ENCODE measurements around the gene IFITM10.
A peak's percentile ranks its signal among the peaks of the same experiment; 100 is the strongest.

DNA sequence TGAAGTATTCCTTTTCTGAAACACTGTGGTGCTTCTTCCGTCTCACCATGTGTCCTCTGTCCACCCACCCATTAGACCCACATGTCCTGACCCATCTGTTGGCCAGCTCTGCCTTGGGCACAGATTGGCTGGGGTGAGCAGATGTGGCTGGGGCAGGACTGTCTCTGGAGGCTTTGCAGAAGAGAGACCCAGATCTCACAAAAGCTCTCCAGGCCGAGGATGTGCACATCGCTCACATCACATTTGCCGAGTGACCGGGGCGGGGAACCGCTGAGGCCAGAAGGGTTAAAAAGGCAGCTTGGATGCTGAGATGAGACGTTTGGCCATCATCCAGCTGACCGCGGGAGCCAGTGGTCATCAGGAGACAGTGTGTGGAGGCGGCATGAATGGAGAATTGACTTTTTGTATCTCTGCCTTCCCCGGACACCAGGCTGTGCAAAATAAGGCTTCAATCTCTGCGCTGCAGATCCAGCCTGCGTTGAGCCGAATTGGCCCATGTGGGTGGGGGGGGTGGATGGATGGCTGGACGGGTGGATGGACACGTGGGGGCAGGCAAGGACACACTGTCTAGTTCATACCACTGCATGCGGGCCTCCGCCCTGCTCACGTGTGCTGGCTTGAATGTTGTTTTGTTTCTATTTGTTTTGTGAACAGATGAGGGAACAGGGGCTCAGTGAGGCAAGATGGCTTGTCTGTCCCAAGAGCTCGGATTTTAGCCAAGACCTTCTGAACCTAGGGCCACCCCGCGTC is 6.1 kb downstream of the IFITM10 start:
- TF ChIP-seq, protein P1, sequence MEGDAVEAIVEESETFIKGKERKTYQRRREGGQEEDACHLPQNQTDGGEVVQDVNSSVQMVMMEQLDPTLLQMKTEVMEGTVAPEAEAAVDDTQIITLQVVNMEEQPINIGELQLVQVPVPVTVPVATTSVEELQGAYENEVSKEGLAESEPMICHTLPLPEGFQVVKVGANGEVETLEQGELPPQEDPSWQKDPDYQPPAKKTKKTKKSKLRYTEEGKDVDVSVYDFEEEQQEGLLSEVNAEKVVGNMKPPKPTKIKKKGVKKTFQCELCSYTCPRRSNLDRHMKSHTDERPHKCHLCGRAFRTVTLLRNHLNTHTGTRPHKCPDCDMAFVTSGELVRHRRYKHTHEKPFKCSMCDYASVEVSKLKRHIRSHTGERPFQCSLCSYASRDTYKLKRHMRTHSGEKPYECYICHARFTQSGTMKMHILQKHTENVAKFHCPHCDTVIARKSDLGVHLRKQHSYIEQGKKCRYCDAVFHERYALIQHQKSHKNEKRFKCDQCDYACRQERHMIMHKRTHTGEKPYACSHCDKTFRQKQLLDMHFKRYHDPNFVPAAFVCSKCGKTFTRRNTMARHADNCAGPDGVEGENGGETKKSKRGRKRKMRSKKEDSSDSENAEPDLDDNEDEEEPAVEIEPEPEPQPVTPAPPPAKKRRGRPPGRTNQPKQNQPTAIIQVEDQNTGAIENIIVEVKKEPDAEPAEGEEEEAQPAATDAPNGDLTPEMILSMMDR (IDR thresholded peaks at IDR 0.05), result no peak
- TF ChIP-seq POLR2A (IDR thresholded peaks at IDR 0.05), result peak in 1 of 2 donors; percentile 23
